Activated CD4-positive, alpha-beta T cell treated with anti-CD3 and anti-CD28 coated beads, Interleukin-10, Interleukin-2, amounts not matched to agents 100 ng/mL and 50 ng/mL, durations not matched to agents 16 hours and 8 hours (primary cell): ENCODE results near the gene KRTAP12-3.

Experiments used
- DNase-seq: peaks from one replicate; pipeline ENCODE4 v3.0.0-alpha.2; 2020

The KRTAP12-3 gene

DNA sequence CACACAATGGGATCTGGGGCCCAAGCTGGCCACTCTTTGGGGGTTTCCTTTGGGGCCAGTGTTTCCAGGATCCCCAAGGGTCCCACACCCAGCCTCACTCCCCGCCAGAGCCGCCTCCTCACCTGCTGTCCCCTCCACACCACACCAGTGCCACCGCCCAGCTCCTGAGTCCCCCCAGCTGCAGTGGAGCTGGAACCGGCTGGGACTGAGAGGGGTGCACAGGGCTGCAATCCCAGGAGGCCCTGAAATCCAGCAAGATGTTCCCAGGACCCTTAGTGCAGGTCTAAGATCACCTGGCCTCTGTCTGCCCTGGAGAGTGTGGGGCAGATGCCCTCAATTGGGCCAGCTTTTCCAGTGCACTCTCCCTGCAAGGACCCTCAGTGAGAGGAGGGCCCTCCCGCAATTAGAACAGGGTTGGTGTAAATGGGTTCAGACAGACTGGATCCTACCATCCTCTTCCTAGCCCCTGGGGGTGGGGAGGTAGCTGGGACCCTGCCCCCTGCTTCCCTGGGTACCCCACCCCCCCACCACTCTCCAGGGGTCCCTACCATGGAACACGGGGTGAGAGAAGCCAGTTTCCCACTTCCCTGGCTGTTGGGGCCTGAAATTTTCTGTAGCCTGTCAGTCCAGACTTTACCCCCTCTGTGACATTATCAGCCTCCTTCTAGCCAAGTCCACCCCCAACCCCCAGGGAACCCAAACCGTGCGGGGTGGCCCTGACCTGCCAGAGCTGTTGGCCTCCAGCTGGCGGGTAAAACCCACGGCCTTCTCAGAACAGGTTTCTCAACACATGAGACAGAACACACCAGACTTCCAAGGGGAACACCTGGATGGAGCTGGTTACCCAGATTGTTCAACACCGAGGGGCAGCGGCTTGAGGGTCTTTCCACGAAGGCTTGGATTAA, 46.3 kb downstream of the KRTAP12-3 start:
- no peak for DNase-seq

DNA sequence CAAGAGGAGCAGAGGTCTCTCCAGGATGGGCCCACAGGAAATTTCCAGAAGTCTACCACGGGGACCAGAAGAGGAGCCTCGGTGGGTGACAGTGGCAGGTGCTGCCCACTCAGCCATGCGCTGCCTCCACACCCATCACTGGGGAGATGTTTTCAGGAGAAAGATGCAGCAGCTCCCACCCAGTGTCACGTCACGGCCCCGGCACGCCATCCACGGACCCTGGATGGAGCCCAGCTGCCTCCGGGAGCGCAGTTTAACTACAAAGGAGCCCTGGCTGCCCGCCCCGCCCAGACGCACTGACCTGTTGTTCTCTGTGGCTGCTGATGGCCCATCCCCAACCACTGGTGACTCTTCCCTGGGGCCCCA, 46.9 kb downstream of the KRTAP12-3 start:
- DNase-seq: no peak

DNA sequence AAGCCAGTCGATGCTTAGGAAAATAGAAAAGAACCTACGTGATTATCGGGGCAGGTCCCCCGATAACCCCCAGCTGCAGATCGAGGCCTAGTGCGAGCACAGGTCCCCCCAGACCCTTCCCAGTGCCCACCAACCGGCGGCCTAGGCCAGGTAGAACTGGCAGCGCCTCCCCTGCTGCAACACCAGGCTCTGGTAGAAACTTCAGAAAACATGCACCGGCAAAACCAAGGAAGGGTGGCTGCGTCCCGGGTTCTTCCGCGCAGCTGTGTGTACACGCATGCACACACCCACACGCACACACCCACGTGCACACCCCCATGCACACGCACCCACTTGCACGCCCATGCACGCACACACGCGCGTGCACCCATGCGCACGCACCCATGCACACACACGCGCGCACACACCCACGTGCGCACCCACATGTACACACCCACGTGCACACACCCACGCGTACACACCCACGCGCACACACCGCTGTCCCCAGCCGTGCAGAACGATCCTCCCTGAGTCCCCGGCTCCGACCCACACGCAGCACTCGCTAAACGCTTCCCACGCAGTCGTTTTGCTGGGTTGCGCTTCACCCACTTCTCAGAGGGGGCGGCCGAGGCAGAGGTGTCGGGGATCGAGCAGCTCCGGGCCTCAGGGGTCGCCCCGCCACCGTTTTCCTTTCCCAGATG, 48.4 kb downstream of the KRTAP12-3 start:
- no peak for DNase-seq

DNA sequence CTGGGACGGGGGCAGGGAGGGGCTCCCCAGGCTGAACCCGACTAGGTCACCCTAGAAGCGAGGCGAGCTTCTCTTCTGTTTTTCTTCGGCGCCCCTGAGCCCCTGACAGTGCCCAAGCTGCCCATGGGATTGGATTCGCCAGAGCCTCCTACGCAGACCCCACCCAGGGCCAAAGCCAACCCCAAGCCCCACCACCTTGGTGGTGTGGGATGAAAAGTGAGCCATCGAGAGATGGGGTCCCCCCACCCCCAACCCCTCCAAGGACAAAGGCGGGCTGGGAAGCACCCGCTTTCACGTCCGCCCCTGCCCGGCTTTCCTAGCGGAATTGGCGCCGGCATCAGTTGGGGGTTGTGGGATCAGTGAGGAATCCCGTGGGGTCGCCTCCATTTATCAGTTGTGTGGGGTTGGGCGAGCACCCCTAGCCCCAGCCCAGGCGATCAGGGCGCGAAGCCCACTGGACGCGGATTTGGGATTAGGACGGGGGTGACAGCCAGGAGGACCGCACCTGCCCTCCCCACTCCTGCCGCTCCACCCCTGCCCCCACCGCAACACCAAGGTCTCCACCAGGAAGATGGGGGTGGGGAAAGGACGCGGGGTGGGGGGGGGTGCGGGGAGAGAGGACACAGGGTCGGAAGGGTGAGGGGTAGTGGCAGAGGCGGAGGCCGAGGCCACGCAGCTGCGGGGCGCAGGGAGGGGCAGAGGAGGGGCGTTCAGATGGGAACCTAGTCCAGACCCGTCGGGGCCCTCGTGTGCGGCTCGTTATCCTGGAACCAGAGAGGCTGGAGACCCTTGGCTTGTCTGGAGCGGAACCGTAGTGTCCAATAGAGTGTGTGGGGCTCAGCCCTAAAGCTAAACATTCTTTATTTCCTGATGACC, 49.2 kb downstream of the KRTAP12-3 start:
- DNase-seq: no peak
